K562 (cell line): ENCODE results near the gene ALDH16A1. TPM values are rescaled to one million over a fixed set of nuclear protein-coding genes. Genes with fewer than 3 reads are reported as not detected.

ENCODE experiments used
- CREB3 ChIP-seq: fragments of 450-650 bp; conservative IDR thresholded peaks from 2 replicates; pipeline ENCODE4 v1.6.1; 2016; ENCODE audit warnings: missing genetic modification characterization, low read depth, mild to moderate bottlenecking, missing compliant biosample characterization, moderate library complexity
- ELK1 ChIP-seq: sonication (generic); formaldehyde crosslinking; IDR thresholded peaks from 2 replicates; pipeline ENCODE4 v1.8.1; 2022; ENCODE audit warnings: missing genetic modification reagents
- FOXK2 ChIP-seq, 2 experiments: fragments of 450-650 bp; IDR thresholded peaks in 1 of 2; conservative IDR thresholded peaks in 1 of 2; 2 replicates each; pipeline ENCODE4 v1.6.1; 2016; ENCODE audit warnings: low read depth in 2 of 2, mild to moderate bottlenecking in 1 of 2
- GATA2 ChIP-seq: sonication (generic); formaldehyde crosslinking; IDR thresholded peaks from 2 replicates; pipeline ENCODE4 v1.4.0; 2020; ENCODE audit warnings: mild to moderate bottlenecking, missing genetic modification reagents
- JUND ChIP-seq, 2 experiments: IDR thresholded peaks; 2 replicates in 1 of 2; 3 replicates in 1 of 2; pipeline ENCODE4 v1.6.1; 2011; ENCODE audit warnings: borderline replicate concordance in 2 of 2, low read depth in 2 of 2, low read length in 2 of 2, improper control_type of control experiment in 1 of 2, missing biosample characterization in 1 of 2, missing genetic modification characterization in 1 of 2, missing genetic modification reagents in 1 of 2
- MTA1 ChIP-seq: fragments of 450-650 bp; IDR thresholded peaks from 2 replicates; pipeline ENCODE4 v1.6.1; 2017; ENCODE audit warnings: borderline replicate concordance
- MTA2 ChIP-seq: fragments of 450-650 bp; IDR thresholded peaks from 2 replicates; pipeline ENCODE4 v1.6.1; 2016; ENCODE audit warnings: low read depth
- NR1H2 ChIP-seq: sonication (generic); formaldehyde crosslinking; IDR thresholded peaks from 2 replicates; pipeline ENCODE4 v1.4.0; 2020; ENCODE audit warnings: mild to moderate bottlenecking, missing genetic modification reagents
- POLR2A ChIP-seq: fragments of 450-650 bp; conservative IDR thresholded peaks from 2 replicates; pipeline ENCODE4 v1.6.1; 2016
- RBM39 ChIP-seq: fragments of 200-400 bp; formaldehyde crosslinking; optimal IDR thresholded peaks from 2 replicates; pipeline ENCODE3; 2018; ENCODE audit warnings: low read depth, low read length
- STAT6 ChIP-seq: sonication (generic); formaldehyde crosslinking; IDR thresholded peaks from 2 replicates; pipeline ENCODE4 v1.8.1; 2023; ENCODE audit warnings: mild to moderate bottlenecking, missing genetic modification reagents
- TFE3 ChIP-seq: fragments of 450-650 bp; formaldehyde crosslinking; IDR thresholded peaks from 2 replicates; pipeline ENCODE4 v1.4.0; 2020; ENCODE audit warnings: mild to moderate bottlenecking, mixed read lengths
- ZBTB1 ChIP-seq: sonication (generic); formaldehyde crosslinking; IDR thresholded peaks from 2 replicates; pipeline ENCODE4 v1.8.1; 2023; ENCODE audit warnings: missing genetic modification reagents, low read depth, mild to moderate bottlenecking, borderline replicate concordance
- ZBTB33 ChIP-seq: sonication (generic); formaldehyde crosslinking; IDR thresholded peaks from 2 replicates; pipeline ENCODE4 v1.8.1; 2023; ENCODE audit warnings: mild to moderate bottlenecking, missing genetic modification reagents
- ZNF239 ChIP-seq: fragments of 250-450 bp; sonication (Bioruptor Pico); IDR thresholded peaks from 2 replicates; pipeline ENCODE4 v1.4.0; 2020; ENCODE audit warnings: mild to moderate bottlenecking
- ZNF77 ChIP-seq: fragments of 250-450 bp; sonication (Bioruptor Pico); IDR thresholded peaks from 2 replicates; pipeline ENCODE4 v1.5.0; 2020
- polyA plus RNA-seq, 8 experiments: library from polyadenylated mRNA; depleted of rRNA in 4 of 8; stranded (reverse) in 5 of 8; unstranded in 3 of 8; fragments of >200 nt; fragmentation: Nextera tagmentation in 2 of 8; fragmentation: Illumina TruSeq in 1 of 8; extraction: Ambion mirVana in 2 of 8; extraction: Trizol in 1 of 8; gene quantifications; 2 replicates each; pipeline versions ENCODE4 v1.2.1 to v1.2.3, GENCODE V29; 2011 to 2014; ENCODE audit warnings: inconsistent platforms in 1 of 8, missing spikeins in 1 of 8
- total RNA-seq, 7 experiments: library from RNA; depleted of rRNA in 6 of 7; stranded (reverse); fragments of >200 nt in 6 of 7; fragmentation: Illumina TruSeq in 2 of 7; extraction: Trizol in 2 of 7; gene quantifications; 2 replicates each; pipeline versions ENCODE4 v1.2.1 to v1.2.3, GENCODE V29; 2011 to 2021; ENCODE audit warnings: low replicate concordance in 1 of 7
- TF ChIP-seq, protein P1 (sequence below): fragments of 450-650 bp; IDR thresholded peaks from 2 replicates; pipeline ENCODE4 v1.6.1; 2016; ENCODE audit warnings: low read depth, mild to moderate bottlenecking, moderate library complexity

Gene ALDH16A1
- total and polyA plus RNA-seq, 9 of the 15 experiments (the other 6 are each of a cell fraction or from before 2014, with no cell fraction given): 2.2 to 52.2 (median 7.6) TPM

DNA sequence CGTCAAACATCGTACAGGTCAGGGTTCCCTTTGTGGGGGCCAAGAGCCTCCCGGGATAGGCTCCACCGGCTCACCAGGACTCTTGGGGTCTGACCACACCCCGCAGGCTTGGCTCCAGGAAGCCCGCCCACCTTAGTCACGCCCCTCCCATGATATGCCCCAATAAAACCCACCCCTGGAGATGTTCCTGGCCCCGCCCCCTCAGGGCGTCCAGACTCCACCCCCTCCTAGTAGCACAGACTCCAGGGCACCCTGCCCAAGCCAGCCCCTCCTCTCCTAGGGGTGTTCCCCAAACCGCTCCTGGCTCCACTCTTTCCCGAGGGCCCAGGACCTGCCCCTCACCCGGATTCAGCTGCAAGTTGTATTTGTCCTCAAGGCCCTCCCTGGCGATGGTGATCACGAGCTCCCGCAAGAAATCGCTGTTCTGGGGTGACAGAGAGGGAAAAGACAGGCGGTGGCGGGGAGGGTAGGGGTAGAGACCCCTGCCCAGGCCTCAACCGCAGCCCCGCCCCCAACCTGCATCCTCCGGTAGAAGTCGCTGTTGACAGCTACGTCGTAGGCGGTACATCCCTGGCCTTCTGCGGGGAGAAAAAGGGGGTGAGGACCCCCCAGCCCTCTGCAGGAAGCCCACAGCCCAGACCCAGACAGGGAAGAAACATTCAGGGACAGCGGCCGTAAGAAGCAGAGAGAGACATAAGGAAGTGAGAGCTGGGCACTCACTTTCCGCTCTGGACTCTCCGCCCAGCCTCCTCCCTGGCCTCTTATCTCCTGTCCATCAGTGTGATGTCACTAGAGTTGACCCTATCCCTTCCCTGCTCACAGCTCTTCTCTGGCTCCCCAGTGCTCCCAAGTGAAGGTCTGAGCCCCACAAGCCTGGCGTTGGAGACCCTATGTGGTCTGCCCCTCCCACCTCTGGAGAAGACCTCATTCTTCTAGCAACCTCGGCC lies 5.3 kb upstream of the ALDH16A1 start (continued):
- TF ChIP-seq CREB3 (tag) (no peak), ZNF77 (CRISPR knock-in tag) (no peak), RBM39 (no peak), POLR2A (no peak), FOXK2 (conservative IDR thresholded peaks at IDR 0.05 in 1 of 2, IDR thresholded peaks at IDR 0.05 in 1 of 2; ENCODE audit: low read depth in 2 of 2) (no peak), ZNF239 (CRISPR knock-in tag) (no peak), GATA2 (CRISPR knock-in tag) (no peak), ZBTB33 (peak; percentile 58; the same call in 1 of the 2 replicates), STAT6 (CRISPR knock-in tag) (no peak), TFE3 (CRISPR knock-in tag) (no peak), NR1H2 (no peak), MTA1 (no peak), JUND (IDR thresholded peaks at IDR 0.05; ENCODE audit: borderline replicate concordance, low read depth, low read length) (peak; percentile 44; the same call in 1 of the 2 replicates), JUND (tag; IDR thresholded peaks at IDR 0.05; ENCODE audit: borderline replicate concordance, low read depth, low read length) (no peak; the same call in 2 of the 3 replicates), ELK1 (CRISPR knock-in tag) (no peak), MTA2 (no peak), ZBTB1 (CRISPR knock-in tag) (no peak)
- TF ChIP-seq, protein P1, sequence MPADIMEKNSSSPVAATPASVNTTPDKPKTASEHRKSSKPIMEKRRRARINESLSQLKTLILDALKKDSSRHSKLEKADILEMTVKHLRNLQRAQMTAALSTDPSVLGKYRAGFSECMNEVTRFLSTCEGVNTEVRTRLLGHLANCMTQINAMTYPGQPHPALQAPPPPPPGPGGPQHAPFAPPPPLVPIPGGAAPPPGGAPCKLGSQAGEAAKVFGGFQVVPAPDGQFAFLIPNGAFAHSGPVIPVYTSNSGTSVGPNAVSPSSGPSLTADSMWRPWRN: no peak
